Urinary bladder (tissue), 4 donors: Measurements from ENCODE around the gene PTPRH. TPM values are rescaled to one million over a fixed set of nuclear protein-coding genes. Genes with fewer than 3 reads are reported as not detected.

Source experiments
- DNase-seq: peaks from one replicate; pipeline ENCODE4 v3.0.0-alpha.2; 2015; ENCODE audit errors: extremely low spot score
- H3K27ac ChIP-seq: one replicate; pipeline ENCODE4 v1.5.1; 2013; ENCODE audit warnings: low read depth, mild to moderate bottlenecking, moderate library complexity
- H3K36me3 ChIP-seq: one replicate; pipeline ENCODE4 v1.6.1; 2013; ENCODE audit warnings: mild to moderate bottlenecking, moderate library complexity; ENCODE audit not compliant: insufficient read depth
- H3K4me1 ChIP-seq: one replicate; pipeline ENCODE4 v1.6.1; 2013; ENCODE audit warnings: mild to moderate bottlenecking, moderate library complexity; ENCODE audit not compliant: insufficient read depth
- H3K4me3 ChIP-seq: one replicate; pipeline ENCODE4 v1.5.1; 2013; ENCODE audit warnings: low read depth, low read length
- WGBS: extraction: QIAGEN DNeasy Blood & Tissue Kit; methylation state at CpG from one replicate; pipeline ENCODE4 v1.1.7; 2013; 5-methylcytosine and 5-hydroxymethylcytosine counted together
- polyA plus RNA-seq: library from polyadenylated mRNA; stranded (reverse); fragments of 200-250 nt; gene quantifications from one replicate; pipeline ENCODE4 v1.2.3, GENCODE V29; 2013
- small RNA-seq: library from RNA; depleted of rRNA; stranded (forward); fragments of <200 nt; gene quantifications from one replicate; pipeline ENCODE3, GENCODE V24; 2014
- total RNA-seq: library from RNA; depleted of rRNA; stranded (reverse); fragments of >200 nt; gene quantifications from one replicate; pipeline ENCODE4 v1.2.3, GENCODE V29; 2014
- donor health status: healthy with polysubstance abuse.
- donor health status: healthy.

The PTPRH gene
- total and polyA plus RNA-seq, 2 donors: 1.6 to 3.6 TPM

- no peak for DNase-seq
- no peak overlapping the region for H3K4me3 ChIP-seq
- WGBS: 37% methylated on average over 9 of the region's 9 CpGs
- H3K27ac ChIP-seq: no peak overlapping the region
- no peaks in the 10 kb centered on the region for H3K36me3 ChIP-seq
- H3K4me1 ChIP-seq: no peaks in the 10 kb centered on the region
These were observed 71.4 kb downstream of the PTPRH start for GRCh38 chr19:55137915-55138314.

DNA sequence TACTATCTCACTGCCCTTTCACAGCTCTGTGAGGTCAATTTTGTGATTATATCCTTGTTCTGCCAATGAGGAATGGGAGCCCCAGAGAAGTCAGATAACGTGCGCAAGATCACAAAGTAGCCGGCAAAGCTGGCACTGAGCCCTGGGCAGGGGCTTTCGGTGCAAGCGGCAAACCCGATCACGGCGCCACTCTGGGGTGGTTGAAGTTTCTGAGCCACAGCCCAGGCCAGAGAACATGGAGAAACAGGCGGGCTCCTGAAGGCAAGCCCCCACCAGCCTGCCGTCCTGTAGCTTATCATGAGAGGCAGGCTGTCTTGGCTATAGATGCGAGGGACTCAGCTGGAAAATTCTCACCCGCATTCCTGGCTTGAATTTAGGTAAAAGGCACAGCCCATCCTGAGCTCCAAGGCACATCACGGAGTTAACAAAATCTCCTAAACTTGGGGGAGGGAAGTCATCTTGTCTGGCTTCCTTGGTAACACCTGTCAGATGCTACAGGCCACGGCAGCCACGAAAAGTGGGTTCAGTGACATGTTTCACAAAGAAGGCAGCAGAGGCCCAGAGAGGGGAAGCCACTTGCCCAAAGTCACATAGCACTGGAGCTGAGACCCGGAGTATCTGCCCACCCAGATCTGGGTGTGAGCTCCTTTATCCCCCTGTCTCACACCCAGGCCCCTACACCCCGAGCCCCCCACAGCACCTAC is 72.8 kb downstream of the PTPRH start:
- no peak for DNase-seq
- Histone ChIP-seq H3K4me3 (no peak overlapping the region), H3K4me1 (no peaks in the 10 kb centered on the region), H3K36me3 (no peaks in the 10 kb centered on the region), H3K27ac (no peak overlapping the region)
- 75% methylated on average over 17 of the region's 17 CpGs for WGBS

GRCh38 chr19:55134736-55135135 is 74.6 kb downstream of the PTPRH start:
- DNase-seq: no peak
- Histone ChIP-seq H3K36me3 (no peaks in the 10 kb centered on the region), H3K4me1 (no peaks in the 10 kb centered on the region), H3K27ac (no peak overlapping the region), H3K4me3 (no peak overlapping the region)
- 5% methylated on average over 2 of the region's 3 CpGs for WGBS

- Histone ChIP-seq H3K4me1 (no peaks in the 10 kb centered on the region), H3K27ac (no peak overlapping the region), H3K36me3 (no peaks in the 10 kb centered on the region), H3K4me3 (no peak overlapping the region)
- DNase-seq: no peak
- 63% methylated on average over 25 of the region's 25 CpGs for WGBS
These were observed 75.5 kb downstream of the PTPRH start for GRCh38 chr19:55133639-55134444.

DNA sequence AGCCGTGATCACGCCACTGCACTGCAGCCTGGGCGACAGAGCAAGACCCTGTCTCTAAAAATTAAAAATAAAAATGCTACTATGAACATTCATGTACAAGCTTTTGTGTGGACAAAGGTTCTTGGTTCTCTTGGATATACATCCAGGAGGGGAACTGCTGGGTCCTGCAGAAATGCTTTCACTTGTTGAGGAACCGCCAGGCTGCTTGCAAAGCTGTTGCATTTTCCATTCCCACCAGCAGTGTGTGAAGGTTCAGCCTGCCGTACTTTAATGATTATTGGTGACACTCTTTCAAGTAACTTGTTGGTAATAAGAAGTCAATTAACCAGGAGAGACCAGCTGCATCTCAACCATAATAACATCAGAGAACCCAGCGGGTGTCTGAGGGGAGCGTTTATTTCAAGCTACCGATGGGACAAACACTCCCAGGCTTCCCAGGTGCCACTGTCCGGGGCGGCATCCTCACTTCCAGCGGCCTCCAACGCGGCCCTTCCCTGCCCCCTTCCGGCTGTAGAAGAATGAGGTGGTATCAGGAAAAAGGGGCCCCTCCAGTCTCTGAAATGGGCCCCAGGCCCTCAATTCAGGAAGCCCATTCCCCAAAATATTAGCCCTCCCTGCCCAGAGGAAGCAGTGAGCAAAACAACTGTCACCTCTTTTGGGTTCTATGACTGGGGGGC is 76.7 kb downstream of the PTPRH start:
- no peaks in the 10 kb centered on the region for H3K36me3 ChIP-seq
- no peak overlapping the region for H3K27ac ChIP-seq
- H3K4me3 ChIP-seq: no peak overlapping the region
- no peak for DNase-seq
- WGBS: 47% methylated on average over 14 of the region's 14 CpGs
- H3K4me1 ChIP-seq: no peaks in the 10 kb centered on the region

- 71% methylated on average over 16 of the region's 16 CpGs for WGBS
- Histone ChIP-seq H3K27ac (no peak overlapping the region), H3K36me3 (no peaks in the 10 kb centered on the region), H3K4me1 (no peaks in the 10 kb centered on the region), H3K4me3 (no peak overlapping the region)
- no peak for DNase-seq
These were observed 77.9 kb downstream of the PTPRH start for GRCh38 chr19:55131421-55131820.

Small RNA genes within 50 kb of the gene (small RNA-seq; reads per million reads assigned to genes)
- gene MIR6802 (0.09 reads per million), gene MIR6803 (0.18 reads per million), gene MIR6804 (not detected), gene RF01210 (not detected)

Other genes with a start within 250 kb of the PTPRH start
- 1.8 TPM for gene NLRP2, start 243.1 kb downstream of the PTPRH start, total RNA-seq
- 1.9 TPM for gene NLRP2, start 243.1 kb downstream of the PTPRH start, polyA plus RNA-seq
- gene GP6, start 171.2 kb downstream of the PTPRH start, total RNA-seq: not detected
- gene GP6, start 171.2 kb downstream of the PTPRH start, polyA plus RNA-seq: 0.16 TPM
- 15.0 TPM for gene RDH13, start 146.4 kb downstream of the PTPRH start, total RNA-seq
- 12.4 TPM for gene RDH13, start 146.4 kb downstream of the PTPRH start, polyA plus RNA-seq
- 3.0 TPM for gene EPS8L1, start 133.6 kb downstream of the PTPRH start, total RNA-seq
- gene EPS8L1, start 133.6 kb downstream of the PTPRH start, polyA plus RNA-seq: 8.1 TPM
- 24.8 TPM for gene PPP1R12C, start 91.9 kb downstream of the PTPRH start, total RNA-seq
- gene PPP1R12C, start 91.9 kb downstream of the PTPRH start, polyA plus RNA-seq: 219 TPM
- gene TNNT1, start 60.3 kb downstream of the PTPRH start, total RNA-seq: 47.2 TPM
- gene TNNT1, start 60.3 kb downstream of the PTPRH start, polyA plus RNA-seq: not detected
- gene TNNI3, start 51.8 kb downstream of the PTPRH start, total RNA-seq: not detected
- gene TNNI3, start 51.8 kb downstream of the PTPRH start, polyA plus RNA-seq: not detected
- 0.37 TPM for gene DNAAF3, start 42.9 kb downstream of the PTPRH start, total RNA-seq
- 0.62 TPM for gene DNAAF3, start 42.9 kb downstream of the PTPRH start, polyA plus RNA-seq
- gene SYT5, start 29.2 kb downstream of the PTPRH start, total RNA-seq: 0.74 TPM
- 0.77 TPM for gene SYT5, start 29.2 kb downstream of the PTPRH start, polyA plus RNA-seq
- gene TMEM86B, start 19.3 kb upstream of the PTPRH start, total RNA-seq: 0.79 TPM
- gene TMEM86B, start 19.3 kb upstream of the PTPRH start, polyA plus RNA-seq: 4.5 TPM
- 14.5 TPM for gene PPP6R1, start 49.5 kb upstream of the PTPRH start, total RNA-seq
- gene PPP6R1, start 49.5 kb upstream of the PTPRH start, polyA plus RNA-seq: 43.1 TPM
- 6.5 TPM for gene HSPBP1, start 70.6 kb upstream of the PTPRH start, total RNA-seq
- gene HSPBP1, start 70.6 kb upstream of the PTPRH start, polyA plus RNA-seq: 56.3 TPM
- 9.7 TPM for gene BRSK1, start 74.5 kb upstream of the PTPRH start, total RNA-seq
- 8.8 TPM for gene BRSK1, start 74.5 kb upstream of the PTPRH start, polyA plus RNA-seq
- gene TMEM150B, start 115.8 kb upstream of the PTPRH start, total RNA-seq: 0.48 TPM
- gene TMEM150B, start 115.8 kb upstream of the PTPRH start, polyA plus RNA-seq: 1.7 TPM
- 9.3 TPM for gene KMT5C, start 130.4 kb upstream of the PTPRH start, total RNA-seq
- gene KMT5C, start 130.4 kb upstream of the PTPRH start, polyA plus RNA-seq: 10.2 TPM
- gene COX6B2, start 145.2 kb upstream of the PTPRH start, total RNA-seq: not detected
- gene COX6B2, start 145.2 kb upstream of the PTPRH start, polyA plus RNA-seq: 0.39 TPM
- gene GARIN5B, start 153.8 kb upstream of the PTPRH start, total RNA-seq: not detected
- gene GARIN5B, start 153.8 kb upstream of the PTPRH start, polyA plus RNA-seq: not detected
- 0.42 TPM for gene IL11, start 161.0 kb upstream of the PTPRH start, total RNA-seq
- gene IL11, start 161.0 kb upstream of the PTPRH start, polyA plus RNA-seq: 0.53 TPM
- gene TMEM190, start 167.3 kb upstream of the PTPRH start, total RNA-seq: not detected
- gene TMEM190, start 167.3 kb upstream of the PTPRH start, polyA plus RNA-seq: not detected
- not detected for gene TMEM238, start 174.8 kb upstream of the PTPRH start, total RNA-seq
- gene TMEM238, start 174.8 kb upstream of the PTPRH start, polyA plus RNA-seq: 0.43 TPM
- gene RPL28, start 176.4 kb upstream of the PTPRH start, total RNA-seq: 141 TPM
- gene RPL28, start 176.4 kb upstream of the PTPRH start, polyA plus RNA-seq: 1,449 TPM
- 29.9 TPM for gene UBE2S, start 198.3 kb upstream of the PTPRH start, total RNA-seq
- gene UBE2S, start 198.3 kb upstream of the PTPRH start, polyA plus RNA-seq: 17.5 TPM
- 0.16 TPM for gene SHISA7, start 233.8 kb upstream of the PTPRH start, total RNA-seq
- gene SHISA7, start 233.8 kb upstream of the PTPRH start, polyA plus RNA-seq: 0.05 TPM